ENCODE results near the gene E2F7. TPM values are rescaled to one million over a fixed set of nuclear protein-coding genes. Genes with fewer than 3 reads are reported as not detected.

Gene E2F7
- total and polyA plus RNA-seq, 2 donors (not counting 3 experiments of a cell fraction or from before 2014, with no cell fraction given) = 4.7 to 19.8 TPM

DNA sequence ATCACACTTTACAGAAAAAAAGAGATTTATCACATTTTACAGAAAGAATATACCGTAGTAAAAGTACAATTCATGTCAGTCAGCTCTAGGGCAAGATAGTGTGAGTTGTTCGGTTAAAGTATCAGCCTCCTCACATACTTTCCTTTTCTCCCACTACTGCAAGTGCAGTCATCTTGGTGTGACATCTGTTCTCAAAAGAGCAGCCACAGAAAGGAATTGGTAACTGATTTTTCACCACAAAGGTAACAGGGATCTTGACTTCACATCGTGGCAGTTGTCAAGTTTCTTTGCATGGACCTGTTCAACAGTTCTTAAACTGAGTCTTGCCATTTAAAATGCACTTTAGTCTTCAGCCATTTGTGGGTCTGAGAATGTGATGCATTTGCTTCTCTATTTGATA is 5.0 kb upstream of the E2F7 start:
- FAIRE-seq (no peak), DNase-seq (ENCODE audit: low read depth, low spot score) (no peak)
- H3K9me1 ChIP-seq (replicated peaks; ENCODE audit: control insufficient read depth, extremely low read depth, insufficient read depth, low read length) = no peaks in the 10 kb centered on the region
- TF ChIP-seq, protein P1, sequence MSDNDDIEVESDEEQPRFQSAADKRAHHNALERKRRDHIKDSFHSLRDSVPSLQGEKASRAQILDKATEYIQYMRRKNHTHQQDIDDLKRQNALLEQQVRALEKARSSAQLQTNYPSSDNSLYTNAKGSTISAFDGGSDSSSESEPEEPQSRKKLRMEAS (IDR thresholded peaks at IDR 0.05; ENCODE audit: insufficient read depth, insufficient read length) = no peak
- TF ChIP-seq GATA2 (IDR thresholded peaks at IDR 0.05; ENCODE audit: insufficient read depth, insufficient read length, low read depth, low read length) (no peak), POLR2A (IDR thresholded peaks at IDR 0.05; ENCODE audit: low read depth, low read length) (no peak), MYC (IDR thresholded peaks at IDR 0.05; ENCODE audit: low read depth, low read length) (no peak)
- H3K9me3 ChIP-seq (replicated peaks; ENCODE audit: control insufficient read depth, insufficient read depth, low read length) = no peaks in the 10 kb centered on the region
- no peak overlapping the region for H2AFZ ChIP-seq (ENCODE audit: low read depth, low read length)
- POLR2A ChIA-PET = no interaction called here
- H3K4me3 ChIP-seq (replicated peaks in 1 of 3; ENCODE audit: insufficient read depth in 1 of 3, low read depth in 1 of 3, low read length in 3 of 3) = no peak overlapping the region
- H3K27me3 ChIP-seq (ENCODE audit: control insufficient read depth in 2 of 2, insufficient read depth in 2 of 2, low read length in 2 of 2) = no peaks in the 10 kb centered on the region
- dilution Hi-C loops (cut with MboI; ENCODE audit: extremely low pct_ligation_motif_present, low sequenced_read_pairs) (no loop called here), intact Hi-C loops (cut with micrococcal nuclease) (no loop called here)
- CTCF ChIA-PET = no interaction called here
- BruUV-seq (replicated peaks) = no TSS peak
- no peaks in the 10 kb centered on the region for H3K79me2 ChIP-seq (ENCODE audit: control insufficient read depth, insufficient read depth, low read length)
- H4K20me1 ChIP-seq (replicated peaks; ENCODE audit: control insufficient read depth, extremely low read depth, insufficient read depth, low read length) = no peaks in the 10 kb centered on the region
- no peak overlapping the region for H3K27ac ChIP-seq (ENCODE audit: insufficient read depth, low read depth, low read length)
- no peak overlapping the region for H3K4me2 ChIP-seq (ENCODE audit: insufficient read depth, low read length)
- peaks cover 6% of the 10 kb centered on the region for H3K4me1 ChIP-seq (ENCODE audit: control insufficient read depth, extremely low read depth, insufficient read depth, low read length)
- H3K36me3 ChIP-seq (ENCODE audit: control insufficient read depth in 2 of 2, extremely low read depth in 1 of 2, insufficient read depth in 2 of 2, low read length in 2 of 2) = no peaks in the 10 kb centered on the region
- H3K9ac ChIP-seq (replicated peaks; ENCODE audit: extremely low read depth, insufficient read depth, low read length) = no peak overlapping the region

DNA sequence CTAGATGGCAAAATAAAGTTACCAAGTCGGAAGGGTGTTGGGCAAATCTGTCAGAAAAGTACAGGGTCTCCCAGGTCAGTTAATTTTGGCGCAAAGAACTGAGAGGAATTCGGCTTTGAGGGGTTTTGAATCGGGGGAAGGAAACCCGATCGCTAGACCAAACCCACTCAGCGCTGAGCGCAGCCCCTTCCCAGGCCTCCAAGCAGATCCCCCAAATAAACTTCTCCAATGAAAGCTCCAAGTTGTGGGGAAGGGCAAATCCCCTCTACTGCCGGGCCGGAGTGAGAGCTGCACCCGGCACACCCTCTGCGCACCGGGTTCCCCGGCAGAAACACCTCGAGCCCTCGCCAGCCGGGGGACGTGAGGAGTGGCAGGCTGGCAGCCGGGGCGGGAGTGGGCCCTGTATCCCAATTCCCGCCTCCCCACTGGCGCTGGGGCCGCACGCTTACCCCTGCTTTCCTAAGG is 441 bp downstream of the E2F7 start:
- POLR2A ChIA-PET = no interaction called here
- FAIRE-seq (no peak), DNase-seq (ENCODE audit: low read depth, low spot score) (no peak)
- Histone ChIP-seq H3K9me1 (replicated peaks; ENCODE audit: control insufficient read depth, extremely low read depth, insufficient read depth, low read length) (no peaks in the 10 kb centered on the region), H3K27me3 (ENCODE audit: control insufficient read depth in 2 of 2, insufficient read depth in 2 of 2, low read length in 2 of 2) (no peaks in the 10 kb centered on the region), H4K20me1 (replicated peaks; ENCODE audit: control insufficient read depth, extremely low read depth, insufficient read depth, low read length) (no peaks in the 10 kb centered on the region), H3K36me3 (ENCODE audit: control insufficient read depth in 2 of 2, extremely low read depth in 1 of 2, insufficient read depth in 2 of 2, low read length in 2 of 2) (peaks cover 0 to 11% of the 10 kb centered on the region in 2 experiments), H2AFZ (ENCODE audit: low read depth, low read length) (peak overlapping the region; percentile 25), H3K4me1 (ENCODE audit: control insufficient read depth, extremely low read depth, insufficient read depth, low read length) (peaks cover 30% of the 10 kb centered on the region), H3K4me3 (replicated peaks in 1 of 3; ENCODE audit: insufficient read depth in 1 of 3, low read depth in 1 of 3, low read length in 3 of 3) (peak overlapping the region; percentile 64 to 90 (median 83)), H3K79me2 (ENCODE audit: control insufficient read depth, insufficient read depth, low read length) (peaks cover 45% of the 10 kb centered on the region), H3K9ac (replicated peaks; ENCODE audit: extremely low read depth, insufficient read depth, low read length) (peak overlapping the region; percentile 87), H3K27ac (ENCODE audit: insufficient read depth, low read depth, low read length) (peak overlapping the region; percentile 35), H3K4me2 (ENCODE audit: insufficient read depth, low read length) (peak overlapping the region; percentile 97), H3K9me3 (replicated peaks; ENCODE audit: control insufficient read depth, insufficient read depth, low read length) (no peaks in the 10 kb centered on the region)
- intact Hi-C loops (cut with micrococcal nuclease) (loop anchor here (1.0 to 5.0 kb wide), 6 partner anchors 38 to 877 kb away; no protein-coding TSS in a partner anchor), dilution Hi-C loops (cut with MboI; ENCODE audit: extremely low pct_ligation_motif_present, low sequenced_read_pairs) (no loop called here)
- TF ChIP-seq POLR2AphosphoS5 (IDR thresholded peaks at IDR 0.05; ENCODE audit: insufficient read depth, low read depth, low read length) = no peak
- TSS peak; percentile 42 for BruUV-seq (replicated peaks)
- CTCF ChIA-PET = no interaction called here
